Measurements from ENCODE around the gene PLEKHA5.

PLEKHA5 gene

GRCh38 chr12:19306366-19306765 is 176.8 kb downstream of the PLEKHA5 start:
- TF ChIP-seq, protein P1, sequence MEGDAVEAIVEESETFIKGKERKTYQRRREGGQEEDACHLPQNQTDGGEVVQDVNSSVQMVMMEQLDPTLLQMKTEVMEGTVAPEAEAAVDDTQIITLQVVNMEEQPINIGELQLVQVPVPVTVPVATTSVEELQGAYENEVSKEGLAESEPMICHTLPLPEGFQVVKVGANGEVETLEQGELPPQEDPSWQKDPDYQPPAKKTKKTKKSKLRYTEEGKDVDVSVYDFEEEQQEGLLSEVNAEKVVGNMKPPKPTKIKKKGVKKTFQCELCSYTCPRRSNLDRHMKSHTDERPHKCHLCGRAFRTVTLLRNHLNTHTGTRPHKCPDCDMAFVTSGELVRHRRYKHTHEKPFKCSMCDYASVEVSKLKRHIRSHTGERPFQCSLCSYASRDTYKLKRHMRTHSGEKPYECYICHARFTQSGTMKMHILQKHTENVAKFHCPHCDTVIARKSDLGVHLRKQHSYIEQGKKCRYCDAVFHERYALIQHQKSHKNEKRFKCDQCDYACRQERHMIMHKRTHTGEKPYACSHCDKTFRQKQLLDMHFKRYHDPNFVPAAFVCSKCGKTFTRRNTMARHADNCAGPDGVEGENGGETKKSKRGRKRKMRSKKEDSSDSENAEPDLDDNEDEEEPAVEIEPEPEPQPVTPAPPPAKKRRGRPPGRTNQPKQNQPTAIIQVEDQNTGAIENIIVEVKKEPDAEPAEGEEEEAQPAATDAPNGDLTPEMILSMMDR (IDR thresholded peaks at IDR 0.05; ENCODE audit: insufficient read depth, low read length, missing control alignments) = no peak
- ChIA-PET CTCF (interaction anchor here (1.1 kb wide), 1 partner anchor 18 kb away, joined by 3 read pairs; no protein-coding TSS in a partner anchor), POLR2A (no interaction called here)
- no peak for DNase-seq (ENCODE audit: low read depth, low spot score)
- H3K4me3 ChIP-seq (ENCODE audit: low read depth, low read length) = no peak overlapping the region

DNA sequence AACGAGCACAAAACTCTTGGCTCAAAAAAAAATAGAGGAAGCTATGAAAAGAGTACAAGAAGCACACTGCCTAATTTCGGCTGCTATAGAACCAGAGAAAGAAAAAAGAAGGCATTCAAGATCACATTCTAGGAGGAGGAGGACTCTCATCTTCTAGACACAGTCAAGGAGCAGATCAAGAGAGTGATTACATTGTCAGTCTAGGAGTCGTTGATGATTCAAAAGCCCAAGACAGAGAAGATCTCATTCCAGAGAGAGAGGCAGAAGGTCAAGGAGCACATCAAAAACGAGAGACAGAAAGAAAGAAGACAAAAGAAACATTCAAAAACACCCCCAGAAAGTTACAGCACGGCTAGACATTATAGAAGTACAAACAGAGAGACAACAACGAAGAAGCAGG is 177.9 kb downstream of the PLEKHA5 start:
- CTCF ChIA-PET = interaction anchor here (1.1 kb wide), 2 partner anchors 19 kb away, joined by 3 to 5 read pairs; no protein-coding TSS in a partner anchor
- TF ChIP-seq, protein P1 (IDR thresholded peaks at IDR 0.05; ENCODE audit: insufficient read depth, low read length, missing control alignments) = no peak
- POLR2A ChIA-PET = no interaction called here
- DNase-seq (ENCODE audit: low read depth, low spot score) = no peak
- no peak overlapping the region for H3K4me3 ChIP-seq (ENCODE audit: low read depth, low read length)

- TF ChIP-seq, protein P1 (IDR thresholded peaks at IDR 0.05; ENCODE audit: insufficient read depth, low read length, missing control alignments) = no peak
- no peak for DNase-seq (ENCODE audit: low read depth, low spot score)
- H3K4me3 ChIP-seq (ENCODE audit: low read depth, low read length) = no peak overlapping the region
- ChIA-PET POLR2A (no interaction called here), CTCF (no interaction called here)
These were observed 181.6 kb downstream of the PLEKHA5 start for GRCh38 chr12:19311165-19311564.

DNA sequence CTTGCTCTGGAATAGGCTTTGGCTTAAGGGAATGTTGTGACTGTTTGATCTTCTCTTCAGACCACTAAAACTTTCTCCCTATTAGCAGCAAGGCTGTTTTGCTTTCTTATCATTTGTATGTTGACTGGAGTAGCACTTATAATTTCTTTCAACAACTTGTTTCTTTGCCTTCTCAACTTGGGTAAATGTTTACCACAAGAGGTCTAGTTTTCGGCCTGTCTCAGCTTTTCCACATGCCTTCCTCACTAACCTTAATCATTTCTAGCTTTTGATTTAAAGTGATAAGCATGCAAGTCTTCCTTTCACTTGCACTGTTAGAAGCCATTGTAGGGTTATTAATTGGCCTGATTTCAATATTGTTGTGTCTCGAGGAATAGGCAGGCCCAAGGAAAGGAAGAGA is 183.1 kb downstream of the PLEKHA5 start:
- DNase-seq (ENCODE audit: low read depth, low spot score) = no peak
- ChIA-PET CTCF (interaction anchor here (1.1 kb wide), 1 partner anchor 126 kb away, joined by 3 read pairs; no protein-coding TSS in a partner anchor), POLR2A (no interaction called here)
- no peak overlapping the region for H3K4me3 ChIP-seq (ENCODE audit: low read depth, low read length)
- TF ChIP-seq, protein P1 (IDR thresholded peaks at IDR 0.05; ENCODE audit: insufficient read depth, low read length, missing control alignments) = no peak

DNA sequence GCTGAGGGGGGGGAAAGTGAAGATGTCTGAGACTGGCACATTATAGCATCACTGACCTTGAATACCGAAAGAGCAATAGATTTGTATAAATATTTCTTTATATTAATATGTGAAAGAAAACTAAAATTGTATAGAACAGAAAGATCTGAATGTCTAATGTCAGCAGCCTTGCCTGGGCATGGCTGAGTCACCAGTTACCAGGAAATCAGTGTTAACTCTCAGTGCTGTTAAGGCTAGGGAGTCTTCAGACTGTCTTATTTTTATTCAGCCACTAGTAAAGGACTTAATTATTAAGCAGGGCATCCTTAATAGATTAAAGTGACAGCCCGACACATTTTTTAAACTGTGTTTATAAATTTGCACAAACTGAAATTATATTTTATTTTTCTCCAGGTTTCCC is 186.9 kb downstream of the PLEKHA5 start:
- CTCF ChIA-PET = interaction anchor here (0.6 kb wide), 2 partner anchors 35 to 998 kb away, joined by 3 read pairs; no protein-coding TSS in a partner anchor
- no peak for DNase-seq (ENCODE audit: low read depth, low spot score)
- TF ChIP-seq, protein P1 (IDR thresholded peaks at IDR 0.05; ENCODE audit: insufficient read depth, low read length, missing control alignments) = no peak
- POLR2A ChIA-PET = no interaction called here
- H3K4me3 ChIP-seq (ENCODE audit: low read depth, low read length) = no peak overlapping the region

GRCh38 chr12:19322376-19322775 is 192.8 kb downstream of the PLEKHA5 start:
- POLR2A ChIA-PET = no interaction called here
- CTCF ChIA-PET = no interaction called here
- TF ChIP-seq, protein P1 (IDR thresholded peaks at IDR 0.05; ENCODE audit: insufficient read depth, low read length, missing control alignments) = no peak
- DNase-seq (ENCODE audit: low read depth, low spot score) = no peak
- H3K4me3 ChIP-seq (ENCODE audit: low read depth, low read length) = no peak overlapping the region
